HS-5 (cell line): Measurements from ENCODE around the gene ADAM11.

Source experiments
- DNase-seq: peaks from one replicate; pipeline ENCODE4 v3.0.0-alpha.2; 2012; ENCODE audit warnings: low read depth

Gene ADAM11

GRCh38 chr17:44775838-44776621 is 17.2 kb downstream of the ADAM11 start:
- peak; percentile 93 for DNase-seq

DNA sequence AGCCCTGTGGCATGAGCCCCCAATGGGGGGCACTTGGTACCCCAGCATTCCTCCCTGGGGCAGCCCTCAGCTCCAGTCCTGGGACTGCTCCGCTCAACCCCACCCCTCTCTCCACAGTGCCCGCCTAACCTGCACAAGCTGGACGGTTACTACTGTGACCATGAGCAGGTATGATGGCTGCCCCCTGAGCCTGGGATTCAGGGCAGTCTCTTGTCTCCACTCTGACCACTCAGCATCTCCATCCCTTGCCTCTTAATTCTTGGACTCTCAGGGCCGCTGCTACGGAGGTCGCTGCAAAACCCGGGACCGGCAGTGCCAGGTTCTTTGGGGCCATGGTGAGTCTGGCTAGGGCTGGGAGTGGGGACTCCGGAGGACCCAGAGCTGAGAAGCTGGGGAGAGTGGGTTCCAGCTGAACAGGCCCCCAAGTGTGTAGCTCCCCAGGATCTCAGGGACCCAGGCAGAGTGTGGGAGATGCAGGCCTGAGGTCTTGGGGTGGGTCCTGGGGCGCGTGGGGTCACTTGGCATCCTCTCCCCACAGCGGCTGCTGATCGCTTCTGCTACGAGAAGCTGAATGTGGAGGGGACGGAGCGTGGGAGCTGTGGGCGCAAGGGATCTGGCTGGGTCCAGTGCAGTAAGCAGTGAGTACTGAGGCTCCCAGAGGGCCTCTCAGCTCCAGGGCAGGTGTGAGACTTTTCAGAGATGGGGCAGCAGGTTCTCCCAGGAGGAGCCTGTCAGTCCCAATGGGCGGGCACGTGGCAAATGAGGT is 18.0 kb downstream of the ADAM11 start:
- DNase-seq, result no peak

- DNase-seq, result no peak
Observed at GRCh38 chr17:44777394-44778348, 18.9 kb downstream of the ADAM11 start.

DNA sequence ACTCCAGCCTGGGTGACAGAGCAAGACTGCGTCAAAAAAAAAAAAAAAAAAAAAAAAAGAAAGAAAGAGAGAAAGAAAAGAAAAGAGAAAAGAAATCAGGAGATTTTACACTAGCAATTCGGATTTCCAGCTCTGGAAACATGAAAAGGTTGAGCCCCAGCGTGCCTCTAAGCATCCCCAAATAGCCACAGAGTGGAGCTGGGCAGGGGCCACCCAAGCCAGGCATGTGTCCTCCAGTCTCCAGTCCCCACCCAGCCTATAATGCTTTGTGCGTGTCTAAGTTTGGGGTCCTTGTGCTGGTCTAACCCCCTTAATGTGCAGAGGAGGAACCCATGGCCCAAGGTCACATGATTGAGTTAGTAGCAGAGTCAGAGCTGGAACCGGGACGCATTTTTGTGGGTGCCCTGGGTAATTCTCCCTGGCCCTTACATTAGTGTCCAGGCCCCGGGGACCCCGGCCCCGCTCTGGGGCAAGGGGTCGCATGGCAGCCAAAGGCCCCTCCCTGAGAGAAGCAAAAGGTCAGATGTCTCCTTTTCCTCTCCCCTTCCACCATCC is 19.9 kb downstream of the ADAM11 start:
- no peak for DNase-seq

- DNase-seq, result no peak
Observed at GRCh38 chr17:44779211-44780025, 20.6 kb downstream of the ADAM11 start.

DNA sequence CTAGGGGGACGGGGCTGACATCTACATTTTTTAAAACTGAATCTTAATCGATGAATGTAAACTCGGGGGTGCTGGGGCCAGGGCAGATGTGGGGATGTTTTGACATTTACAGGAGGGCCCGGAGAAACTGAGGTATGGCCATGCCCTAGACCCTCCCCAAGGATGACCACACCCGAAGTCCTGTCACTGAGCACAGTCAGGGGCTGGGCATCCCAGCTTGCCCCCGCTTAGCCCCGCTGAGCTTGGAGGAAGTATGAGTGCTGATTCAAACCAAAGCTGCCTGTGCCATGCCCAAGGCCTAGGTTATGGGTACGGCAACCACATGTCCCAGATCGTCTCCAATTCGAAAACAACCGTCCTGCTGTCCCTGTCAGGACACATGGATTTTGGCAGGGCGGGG is 21.4 kb downstream of the ADAM11 start:
- DNase-seq, result no peak

DNA sequence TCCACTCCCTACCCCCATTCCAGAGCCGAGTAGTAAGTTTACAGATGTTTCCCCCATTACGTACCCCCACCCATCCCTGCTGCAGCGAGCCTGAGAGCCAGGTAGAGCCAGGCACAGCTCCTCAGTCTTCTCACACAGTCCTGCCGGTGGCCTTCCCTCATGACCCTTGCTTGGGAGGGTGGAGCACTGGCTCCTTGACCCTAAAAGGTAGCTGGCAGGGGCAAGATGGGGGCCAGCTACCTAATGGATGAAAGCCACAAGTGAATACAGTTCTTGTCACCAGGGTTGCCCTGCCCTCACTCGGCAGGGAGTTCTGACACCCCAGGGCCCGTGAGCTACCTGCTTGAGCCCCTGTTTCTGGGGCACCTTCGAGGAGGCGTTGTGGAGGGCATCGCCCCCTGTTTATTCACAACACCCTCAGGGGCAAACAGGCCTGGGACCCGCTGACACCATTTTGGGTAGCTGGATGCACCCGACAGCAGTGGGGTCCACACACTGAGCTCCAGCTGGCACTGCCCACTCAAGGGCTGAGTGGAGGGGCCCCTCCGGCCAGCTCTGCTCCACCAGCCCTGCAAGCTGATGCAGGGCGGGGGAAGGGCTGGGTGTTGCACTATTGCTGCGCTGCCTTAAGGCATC is 22.2 kb downstream of the ADAM11 start:
- no peak for DNase-seq

DNA sequence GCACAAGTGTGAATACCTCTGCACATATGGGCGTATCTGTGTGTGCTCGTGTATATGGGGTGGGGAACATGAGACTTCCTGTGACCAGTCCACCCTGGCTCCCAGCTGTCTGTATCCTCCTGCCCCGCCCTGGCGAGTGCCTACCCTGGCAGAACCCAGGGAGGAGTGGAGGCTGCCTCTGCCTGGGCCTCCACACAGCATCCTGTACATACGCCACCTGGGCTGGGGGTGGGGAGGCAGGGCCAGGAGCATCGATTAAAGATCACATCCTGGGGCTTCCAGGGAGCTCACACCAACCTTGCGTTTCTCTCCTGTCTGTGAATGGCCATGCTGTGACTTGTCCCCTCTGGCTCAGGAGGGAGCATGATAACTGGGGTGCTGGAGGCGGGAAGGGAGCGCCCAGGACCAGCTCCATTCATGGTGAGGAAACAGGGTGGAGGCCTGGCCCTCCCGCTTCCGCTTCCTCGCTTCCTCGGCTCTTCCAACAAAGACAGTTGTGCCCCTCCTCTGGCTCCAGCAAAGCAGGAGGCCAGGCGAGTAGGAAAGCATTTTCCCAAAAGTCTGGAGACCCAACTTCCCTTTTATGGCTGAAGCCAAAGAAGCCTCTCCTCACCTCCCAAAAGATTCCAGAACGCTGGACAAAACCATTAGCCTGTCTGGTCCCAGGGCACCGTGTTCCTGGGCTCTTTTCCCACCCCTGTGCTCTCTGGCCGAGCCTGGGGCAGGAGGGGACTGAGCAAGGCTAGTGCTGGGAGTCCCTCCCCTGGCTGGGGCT is 22.9 kb downstream of the ADAM11 start:
- no peak for DNase-seq

- no peak for DNase-seq
Observed at GRCh38 chr17:44782326-44782850, 23.6 kb downstream of the ADAM11 start.

DNA sequence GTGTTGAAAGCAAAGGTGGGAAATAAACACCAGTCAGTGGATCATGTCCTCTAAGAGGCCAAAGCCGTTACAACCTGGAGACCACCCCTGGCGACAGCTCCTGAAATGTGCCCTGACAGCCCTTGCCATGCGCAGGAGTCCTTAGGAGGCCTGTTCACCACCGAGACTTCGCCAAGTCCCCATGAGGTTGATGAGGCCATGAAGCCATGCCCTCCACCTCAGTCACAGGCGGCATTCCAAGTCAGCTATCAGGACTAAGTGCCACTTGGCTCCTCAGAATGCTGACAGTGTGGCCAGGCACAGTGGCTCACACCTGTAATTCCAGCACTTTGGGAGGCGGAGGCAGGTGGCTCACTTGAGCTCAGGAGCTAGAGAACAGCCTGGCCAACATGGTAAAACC is 27.1 kb downstream of the ADAM11 start:
- no peak for DNase-seq

DNA sequence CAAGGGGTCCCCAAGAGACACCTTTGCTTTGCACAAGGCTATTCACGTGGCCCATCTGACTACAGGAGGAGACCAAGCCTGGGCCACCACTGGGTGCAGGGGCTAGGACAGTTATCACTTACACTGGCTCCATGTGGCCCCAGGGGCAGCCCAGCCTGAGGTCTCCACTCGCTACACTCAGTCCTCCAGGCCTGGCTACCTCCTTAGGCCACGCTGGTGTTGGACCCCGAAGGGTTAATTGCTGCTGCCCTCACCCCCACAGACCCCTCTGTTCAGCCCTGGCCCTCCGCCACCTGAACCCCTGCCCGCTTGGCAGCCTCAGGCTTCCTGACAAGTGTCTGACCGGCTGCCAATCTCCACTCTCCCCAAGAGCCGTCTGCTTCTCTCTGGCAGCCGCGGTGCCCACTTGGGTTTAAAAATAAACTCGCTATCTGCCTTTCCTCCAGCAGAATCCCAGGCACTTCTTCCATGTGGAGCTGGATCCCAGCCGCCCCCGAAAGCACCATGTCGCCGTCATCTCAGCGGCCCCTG is 27.8 kb downstream of the ADAM11 start:
- DNase-seq, result no peak

DNA sequence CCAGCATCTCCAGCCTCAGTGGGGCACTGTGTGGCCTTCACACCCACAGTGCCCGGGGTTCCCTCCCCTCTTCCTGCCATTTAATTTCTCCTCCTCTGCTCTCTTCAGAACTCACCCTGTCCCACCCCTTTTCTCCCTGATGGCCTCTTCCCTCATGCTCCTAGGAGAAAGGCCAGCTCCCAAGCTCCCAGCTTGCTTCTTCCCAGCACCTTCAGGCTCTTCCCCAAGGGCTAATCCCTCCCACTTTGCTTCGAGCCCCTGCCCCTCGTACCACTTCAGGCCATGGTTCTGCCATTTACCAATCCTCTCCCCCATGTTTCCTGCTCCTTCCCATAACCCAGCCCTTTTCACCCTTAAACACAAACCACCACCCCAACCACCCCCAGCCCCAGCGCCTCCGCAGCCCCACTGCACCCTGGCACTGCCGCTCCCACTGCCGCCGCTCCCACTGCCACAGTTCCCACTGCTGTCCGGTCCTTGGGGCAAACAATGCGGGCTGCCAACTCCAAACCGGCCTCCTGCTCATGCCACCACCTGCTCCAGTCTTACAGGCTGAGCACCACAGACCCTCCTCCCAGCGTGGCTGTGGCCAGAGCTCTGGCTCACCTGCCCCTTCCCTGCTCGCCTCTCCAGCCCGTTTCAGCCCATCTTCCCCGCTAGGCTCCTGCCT is 28.6 kb downstream of the ADAM11 start:
- DNase-seq, result no peak

DNA sequence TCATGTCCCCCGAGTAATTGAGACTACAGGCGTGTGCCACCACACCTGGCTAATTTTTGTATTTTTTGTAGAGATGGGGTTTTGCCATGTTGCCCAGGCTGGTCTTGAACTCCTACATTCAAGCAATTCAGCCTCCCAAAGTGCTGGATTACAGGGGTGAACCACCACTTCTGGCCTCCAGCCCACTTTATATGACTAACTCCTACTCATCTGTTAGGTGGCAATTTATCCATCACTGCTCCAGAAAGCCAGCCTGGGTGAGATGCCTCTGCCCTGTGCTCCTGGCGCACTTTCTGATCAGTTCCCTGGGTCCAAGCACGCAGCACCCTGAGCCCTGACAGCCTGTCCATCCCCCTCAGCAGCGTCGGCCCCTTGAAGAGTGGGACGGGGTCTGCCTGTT is 29.4 kb downstream of the ADAM11 start:
- DNase-seq, result no peak

DNA sequence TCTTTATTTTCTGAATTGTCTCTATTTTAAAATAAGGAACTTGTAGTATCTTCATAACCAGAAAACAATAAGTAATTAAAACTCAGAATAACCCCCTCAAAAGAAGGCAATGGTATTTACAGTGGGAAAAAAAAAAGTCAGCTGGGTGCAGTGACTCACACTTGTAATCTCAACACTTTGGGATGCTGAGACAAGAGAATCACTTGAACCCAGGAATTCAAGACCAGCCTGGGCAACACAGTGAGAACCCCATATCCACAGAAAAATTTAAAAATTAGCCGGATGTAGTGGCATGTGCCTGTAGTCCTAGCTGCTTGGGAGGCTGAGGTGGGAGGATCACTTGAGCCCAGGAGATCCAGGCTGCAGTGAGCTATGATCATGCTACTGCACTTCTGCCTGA is 33.5 kb downstream of the ADAM11 start:
- no peak for DNase-seq

DNA sequence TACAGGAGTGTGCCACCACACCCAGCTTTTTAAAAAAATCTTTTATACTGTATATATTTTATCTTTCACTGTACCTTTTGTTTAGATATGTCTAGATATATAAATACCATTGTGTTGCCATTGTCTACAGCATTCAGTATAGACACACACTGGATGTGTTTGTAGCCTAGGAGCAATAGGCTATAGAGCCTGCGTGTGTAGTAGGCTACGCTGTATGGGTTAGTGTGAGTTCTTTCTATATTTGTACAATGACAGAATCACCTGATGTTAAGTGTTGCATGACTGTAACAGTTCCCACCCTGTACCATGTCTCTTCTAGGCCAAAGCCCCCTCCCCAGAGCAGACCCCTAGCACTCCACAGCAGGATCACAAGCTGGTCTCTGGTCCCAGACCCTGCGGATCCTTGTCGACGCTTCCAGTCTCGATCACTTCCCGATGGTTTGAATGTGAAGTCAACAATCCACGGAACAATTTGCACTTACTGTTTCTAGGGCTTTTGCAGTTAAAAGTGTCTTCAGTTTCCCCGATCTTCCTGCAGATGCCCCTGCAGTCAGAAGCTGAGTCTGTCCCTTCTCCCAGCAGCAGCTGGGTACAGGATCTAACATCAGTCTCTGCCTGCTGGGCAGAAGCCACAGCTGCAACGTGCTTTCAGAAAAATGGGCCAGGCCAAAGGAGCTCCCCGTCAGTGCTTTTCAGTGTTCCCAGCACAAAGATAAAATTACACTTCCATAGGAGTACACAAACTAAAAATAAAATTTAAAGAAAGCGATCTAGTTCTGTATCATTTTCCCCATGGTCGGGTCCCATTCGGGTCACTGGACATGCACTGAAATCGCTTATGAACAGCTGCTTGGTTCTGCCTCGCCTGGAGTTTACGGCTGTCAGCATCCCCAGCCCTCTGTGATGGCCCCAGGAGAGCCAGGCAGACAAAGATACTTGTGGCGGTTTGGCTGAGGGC is 35.4 kb downstream of the ADAM11 start:
- no peak for DNase-seq

DNA sequence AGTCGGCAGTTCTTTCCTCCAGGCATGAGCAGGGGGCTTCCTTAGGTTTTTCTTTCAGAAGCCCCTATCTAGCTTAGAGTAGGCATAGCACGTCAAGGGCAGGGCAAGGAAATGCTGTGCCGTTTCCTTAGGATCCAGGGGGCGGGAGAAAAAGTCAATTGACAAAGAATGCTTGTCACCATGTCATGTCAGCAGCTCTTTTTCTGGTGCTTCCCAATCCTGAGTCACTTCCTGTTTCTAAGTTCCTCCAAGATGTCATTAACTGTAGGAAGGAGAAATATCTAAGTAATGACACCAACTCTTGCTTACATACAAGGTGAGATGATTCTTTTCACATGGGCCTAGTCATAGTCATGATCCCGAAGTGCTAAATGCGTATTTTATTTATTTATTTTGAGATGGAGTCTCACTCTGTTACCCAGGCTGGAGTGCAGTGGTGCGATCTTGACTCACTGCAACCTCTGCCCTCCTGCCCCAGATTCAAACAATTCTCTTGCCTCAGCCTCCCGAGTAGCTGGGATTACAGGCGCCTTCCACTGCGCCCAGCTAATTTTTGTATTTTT is 36.1 kb downstream of the ADAM11 start:
- DNase-seq, result peak; percentile 92

DNA sequence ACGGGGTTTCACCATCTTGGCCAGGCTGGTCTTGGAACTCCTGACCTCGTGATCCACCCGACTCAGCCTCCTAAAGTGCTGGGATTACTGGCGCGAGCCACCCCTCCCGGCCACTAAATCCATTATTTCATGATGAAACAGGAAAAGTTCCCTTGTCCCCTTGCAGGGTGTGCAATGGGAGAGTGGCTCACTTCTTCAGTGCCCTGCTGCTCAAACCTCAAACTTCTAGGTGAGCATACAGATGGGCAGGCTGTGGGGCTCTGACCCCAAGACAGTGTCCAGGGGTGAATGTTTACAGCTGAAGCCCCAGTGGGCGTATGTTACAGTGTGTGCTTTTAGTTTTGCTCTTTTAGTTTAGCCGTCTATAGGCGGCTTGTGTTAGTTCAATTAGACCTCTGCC is 36.6 kb downstream of the ADAM11 start:
- DNase-seq, result no peak
